ENCODE results near the gene AQP12A. TPM values are rescaled to one million over a fixed set of nuclear protein-coding genes. Genes with fewer than 3 reads are reported as not detected.

The AQP12A gene
- total RNA-seq, 1 donor from 2014 or later = not detected

DNA sequence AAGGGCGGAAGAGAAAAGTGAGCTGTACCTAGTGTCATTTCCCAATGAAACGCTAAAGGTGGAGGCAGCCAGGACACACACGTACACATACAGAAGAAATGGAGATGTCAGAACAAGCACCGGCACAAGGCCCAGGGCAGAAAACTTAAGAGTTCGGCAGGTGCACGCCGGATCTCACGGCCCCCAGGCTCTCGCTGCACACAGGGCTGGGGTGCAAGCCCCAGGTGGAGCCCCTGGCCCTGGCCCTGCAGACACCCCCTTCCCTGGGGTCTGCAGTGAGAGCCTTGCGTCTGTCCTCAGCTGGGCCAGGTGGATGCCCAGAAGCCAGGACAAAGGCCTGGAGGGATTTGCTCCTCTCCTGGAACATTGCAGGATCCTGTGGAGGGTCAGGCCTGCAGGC, 36.7 kb downstream of the AQP12A start:
- intact Hi-C loops (cut with DNase I) = no loop called here
- ATAC-seq (no peak), DNase-seq (no peak)
- peaks cover 9% of the 10 kb centered on the region for H3K4me1 ChIP-seq
- H3K27me3 ChIP-seq = no peaks in the 10 kb centered on the region
- TF ChIP-seq, protein P1, sequence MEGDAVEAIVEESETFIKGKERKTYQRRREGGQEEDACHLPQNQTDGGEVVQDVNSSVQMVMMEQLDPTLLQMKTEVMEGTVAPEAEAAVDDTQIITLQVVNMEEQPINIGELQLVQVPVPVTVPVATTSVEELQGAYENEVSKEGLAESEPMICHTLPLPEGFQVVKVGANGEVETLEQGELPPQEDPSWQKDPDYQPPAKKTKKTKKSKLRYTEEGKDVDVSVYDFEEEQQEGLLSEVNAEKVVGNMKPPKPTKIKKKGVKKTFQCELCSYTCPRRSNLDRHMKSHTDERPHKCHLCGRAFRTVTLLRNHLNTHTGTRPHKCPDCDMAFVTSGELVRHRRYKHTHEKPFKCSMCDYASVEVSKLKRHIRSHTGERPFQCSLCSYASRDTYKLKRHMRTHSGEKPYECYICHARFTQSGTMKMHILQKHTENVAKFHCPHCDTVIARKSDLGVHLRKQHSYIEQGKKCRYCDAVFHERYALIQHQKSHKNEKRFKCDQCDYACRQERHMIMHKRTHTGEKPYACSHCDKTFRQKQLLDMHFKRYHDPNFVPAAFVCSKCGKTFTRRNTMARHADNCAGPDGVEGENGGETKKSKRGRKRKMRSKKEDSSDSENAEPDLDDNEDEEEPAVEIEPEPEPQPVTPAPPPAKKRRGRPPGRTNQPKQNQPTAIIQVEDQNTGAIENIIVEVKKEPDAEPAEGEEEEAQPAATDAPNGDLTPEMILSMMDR (IDR thresholded peaks at IDR 0.05) = no peak
- no peak overlapping the region for H3K27ac ChIP-seq
- no peaks in the 10 kb centered on the region for H3K9me3 ChIP-seq
- no peaks in the 10 kb centered on the region for H3K36me3 ChIP-seq
- H3K4me3 ChIP-seq = no peak overlapping the region

DNA sequence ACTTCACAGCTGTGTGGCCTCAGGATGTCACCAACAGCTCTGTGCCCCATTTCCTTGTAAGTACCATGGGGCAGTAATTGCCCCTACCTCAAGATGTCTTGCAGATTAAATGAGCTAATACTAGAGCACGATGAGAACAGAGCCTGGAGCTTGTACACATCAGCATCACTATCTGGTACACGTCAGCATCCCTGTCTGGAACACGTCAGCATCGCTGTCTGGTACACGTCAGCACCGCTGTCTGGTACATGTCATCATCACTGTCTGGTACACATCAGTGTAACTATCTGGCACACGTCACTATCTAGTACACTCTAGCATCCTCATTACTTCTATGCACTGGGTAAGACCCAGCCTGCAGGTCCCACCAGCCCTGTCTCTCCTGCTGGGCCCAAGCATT, 37.2 kb downstream of the AQP12A start:
- Histone ChIP-seq H3K27ac (no peak overlapping the region), H3K27me3 (no peaks in the 10 kb centered on the region), H3K4me1 (peaks cover 9% of the 10 kb centered on the region), H3K9me3 (no peaks in the 10 kb centered on the region), H3K4me3 (no peak overlapping the region), H3K36me3 (no peaks in the 10 kb centered on the region)
- intact Hi-C loops (cut with DNase I) = no loop called here
- ATAC-seq (no peak), DNase-seq (no peak)
- TF ChIP-seq, protein P1 (IDR thresholded peaks at IDR 0.05) = no peak

DNA sequence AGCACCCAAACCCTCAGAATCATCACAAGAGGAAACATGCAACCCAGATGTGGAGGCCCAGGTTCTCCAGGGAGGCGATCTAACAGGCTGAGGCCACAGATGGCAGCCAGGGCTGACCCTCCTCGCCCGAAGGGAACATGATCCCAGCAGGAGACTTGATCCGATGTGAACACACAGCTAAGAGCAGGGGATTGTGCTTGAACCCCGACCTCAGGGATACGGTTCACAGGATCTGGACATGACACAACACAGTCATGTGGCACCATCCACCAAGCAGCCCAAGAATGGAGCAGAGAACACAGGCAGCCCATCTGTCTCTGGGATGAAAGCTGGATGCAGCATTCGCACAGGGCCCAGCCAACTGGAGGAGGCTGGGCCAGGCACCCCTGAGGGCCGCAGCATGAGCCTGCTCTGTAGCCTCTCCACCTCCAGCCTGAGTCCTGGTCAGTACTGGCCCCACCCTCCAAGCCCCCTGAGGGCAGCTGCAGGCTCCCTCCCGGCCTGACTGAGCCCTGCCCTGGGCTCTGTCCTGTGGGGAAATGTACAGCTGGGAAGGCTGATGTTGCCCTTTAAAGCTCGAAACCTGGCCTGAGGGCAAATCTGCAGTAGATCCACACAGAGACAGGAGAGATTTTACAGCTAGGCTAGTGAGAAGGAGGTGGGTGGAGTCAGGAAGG, 39.0 kb downstream of the AQP12A start:
- peak overlapping the region; percentile 24 for H3K27ac ChIP-seq
- H3K36me3 ChIP-seq = no peaks in the 10 kb centered on the region
- no peaks in the 10 kb centered on the region for H3K9me3 ChIP-seq
- peaks cover 9% of the 10 kb centered on the region for H3K4me1 ChIP-seq
- TF ChIP-seq, protein P1 (IDR thresholded peaks at IDR 0.05) = no peak
- DNase-seq (no peak), ATAC-seq (no peak)
- no peak overlapping the region for H3K4me3 ChIP-seq
- no peaks in the 10 kb centered on the region for H3K27me3 ChIP-seq
- intact Hi-C loops (cut with DNase I) = no loop called here

DNA sequence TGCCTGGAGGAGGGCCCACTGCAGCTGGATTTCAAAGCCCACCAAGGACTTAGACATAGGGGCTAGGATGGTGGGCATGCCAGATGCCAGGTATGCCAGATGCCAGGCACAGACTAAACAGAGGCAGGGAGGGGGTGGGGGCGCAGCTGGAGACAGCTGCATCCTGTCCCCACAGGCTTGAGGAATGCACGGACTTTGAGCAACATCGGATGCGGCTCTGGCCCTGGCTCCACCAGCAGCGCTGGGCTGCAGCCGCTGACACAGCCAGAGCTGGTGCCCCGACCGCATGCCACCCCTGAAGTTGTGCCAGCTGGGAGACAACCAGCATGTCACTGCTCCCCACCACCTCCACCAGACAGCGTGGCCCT, 39.5 kb downstream of the AQP12A start:
- peaks cover 9% of the 10 kb centered on the region for H3K4me1 ChIP-seq
- H3K36me3 ChIP-seq = no peaks in the 10 kb centered on the region
- H3K27me3 ChIP-seq = no peaks in the 10 kb centered on the region
- H3K4me3 ChIP-seq = no peak overlapping the region
- H3K27ac ChIP-seq = peak overlapping the region; percentile 58
- intact Hi-C loops (cut with DNase I) = no loop called here
- DNase-seq (no peak), ATAC-seq (peak; percentile 31)
- H3K9me3 ChIP-seq = no peaks in the 10 kb centered on the region
- TF ChIP-seq, protein P1 (IDR thresholded peaks at IDR 0.05) = no peak

DNA sequence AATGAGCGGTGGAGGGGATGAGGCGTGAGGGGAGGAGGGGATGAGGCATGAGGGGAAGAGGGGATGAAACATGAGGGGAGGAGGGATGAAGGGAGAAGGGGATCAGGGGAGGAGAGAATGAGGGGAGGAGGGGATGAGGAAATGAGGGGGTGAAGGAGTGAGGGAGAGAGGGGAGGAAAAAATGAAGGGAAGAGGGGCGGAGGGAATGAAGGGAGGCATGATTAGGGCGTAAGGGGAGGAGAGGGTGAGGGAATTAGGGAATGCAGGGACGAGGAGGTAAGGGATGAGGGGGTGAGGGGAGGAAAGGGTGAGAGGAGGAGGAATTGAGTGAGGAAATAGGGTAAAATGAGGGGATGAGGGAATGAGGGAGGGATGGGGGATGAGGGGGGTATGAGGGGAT, 40.5 kb downstream of the AQP12A start:
- intact Hi-C loops (cut with DNase I) = no loop called here
- Histone ChIP-seq H3K4me3 (no peak overlapping the region), H3K4me1 (peaks cover 9% of the 10 kb centered on the region), H3K9me3 (no peaks in the 10 kb centered on the region), H3K27me3 (no peaks in the 10 kb centered on the region), H3K36me3 (no peaks in the 10 kb centered on the region), H3K27ac (no peak overlapping the region)
- TF ChIP-seq, protein P1 (IDR thresholded peaks at IDR 0.05) = no peak
- DNase-seq (no peak), ATAC-seq (no peak)

Data from upper lobe of right lung (tissue), 1 donor.